HG02884 (cell line): ENCODE data around the gene TRPM2.
"Not testable (repeated sequence)": the region's sequence is repeated elsewhere in the genome, so short reads cannot be mapped to it uniquely, and the experiment has no call there.

Source experiments
- ATAC-seq: cut with Tn5 transposase; IDR thresholded peaks from one replicate; pipeline ENCODE4 v1.9.1; 2021; ENCODE audit warnings: mild to moderate bottlenecking, moderate library complexity; ENCODE audit not compliant: unreplicated experiment

Gene TRPM2

DNA sequence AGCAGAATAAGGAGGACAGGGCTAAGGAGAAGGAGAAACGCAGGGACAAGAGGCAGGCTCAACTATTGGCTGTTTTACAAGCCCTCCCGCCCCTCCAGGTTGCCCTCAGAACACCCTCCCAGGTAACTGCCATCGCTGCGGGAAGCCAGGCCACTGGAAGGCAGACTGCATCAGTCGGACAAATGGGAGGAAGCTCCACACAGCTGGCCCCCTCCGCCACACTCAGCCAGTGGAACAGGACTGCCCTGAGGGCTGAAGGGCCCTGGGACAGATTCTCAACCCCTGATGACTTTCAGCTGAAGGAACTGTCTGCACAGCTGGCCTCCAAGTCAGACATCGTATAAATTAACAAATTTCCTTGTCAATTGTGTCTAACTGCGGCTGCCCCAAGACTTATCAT, 123.7 kb downstream of the TRPM2 start:
- ATAC-seq = no peak

GRCh38 chr21:44477712-44478111, 124.3 kb downstream of the TRPM2 start:
- ATAC-seq = no peak

- ATAC-seq = no peak
These were observed 124.8 kb downstream of the TRPM2 start for GRCh38 chr21:44478124-44478800.

- no peak for ATAC-seq
These were observed 125.4 kb downstream of the TRPM2 start for GRCh38 chr21:44478801-44479167.

DNA sequence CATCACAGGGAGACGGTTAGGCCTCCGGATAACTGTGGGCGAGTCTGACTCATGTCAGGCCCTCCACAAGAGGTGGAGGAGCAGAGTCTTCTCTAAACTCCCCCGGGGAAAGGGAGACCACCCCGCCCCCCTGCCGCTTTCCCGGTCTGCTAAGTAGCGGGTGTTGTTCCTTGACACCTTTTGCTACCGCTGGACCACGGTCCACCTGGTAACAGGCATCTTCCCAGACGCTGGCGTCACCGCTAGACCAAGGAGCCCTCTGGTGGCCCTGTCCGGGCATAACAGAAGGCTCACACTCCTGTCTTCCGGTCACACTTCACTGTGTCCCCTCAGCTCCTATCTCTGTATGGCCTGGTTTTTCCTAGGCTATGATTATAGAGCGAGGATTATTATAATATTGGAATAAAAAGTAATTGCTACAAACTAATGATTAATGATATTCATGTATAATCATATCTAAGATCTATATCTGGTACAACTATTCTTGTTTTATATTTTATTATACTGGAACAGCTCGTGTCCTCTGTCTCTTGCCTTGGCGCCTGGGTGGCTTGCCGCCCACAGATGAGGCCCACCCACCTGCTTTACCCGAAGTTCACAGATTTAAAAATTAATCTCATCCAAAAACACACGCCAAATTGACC, 126.3 kb downstream of the TRPM2 start:
- ATAC-seq = not testable (repeated sequence)

GRCh38 chr21:44480200-44481053, 127.0 kb downstream of the TRPM2 start:
- ATAC-seq = no peak

- no peak for ATAC-seq
These were observed 129.3 kb downstream of the TRPM2 start for GRCh38 chr21:44482581-44483287.

- ATAC-seq = no peak
These were observed 130.1 kb downstream of the TRPM2 start for GRCh38 chr21:44483288-44484237.

- no peak for ATAC-seq
These were observed 131.3 kb downstream of the TRPM2 start for GRCh38 chr21:44484498-44485253.

GRCh38 chr21:44485254-44485793, 131.9 kb downstream of the TRPM2 start:
- ATAC-seq = no peak

DNA sequence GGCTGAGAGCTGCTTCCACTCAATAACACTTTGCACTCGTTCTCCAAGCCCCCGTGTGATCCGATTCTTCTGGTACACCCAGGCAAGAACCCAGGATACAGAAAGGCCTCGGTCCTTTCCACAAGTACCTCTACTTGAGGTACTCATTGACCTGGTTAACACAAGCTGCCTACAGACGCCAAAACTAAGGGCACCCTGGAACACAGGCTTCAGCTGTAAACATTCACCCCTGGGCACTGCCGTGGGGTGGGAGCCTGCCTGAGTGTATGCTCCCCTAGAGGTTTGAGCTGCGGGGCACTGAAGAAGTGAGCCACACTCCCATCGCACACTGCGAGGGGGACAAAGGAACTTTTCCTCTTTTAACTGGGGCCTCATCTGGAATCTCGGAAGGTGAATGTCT, 132.4 kb downstream of the TRPM2 start:
- no peak for ATAC-seq

DNA sequence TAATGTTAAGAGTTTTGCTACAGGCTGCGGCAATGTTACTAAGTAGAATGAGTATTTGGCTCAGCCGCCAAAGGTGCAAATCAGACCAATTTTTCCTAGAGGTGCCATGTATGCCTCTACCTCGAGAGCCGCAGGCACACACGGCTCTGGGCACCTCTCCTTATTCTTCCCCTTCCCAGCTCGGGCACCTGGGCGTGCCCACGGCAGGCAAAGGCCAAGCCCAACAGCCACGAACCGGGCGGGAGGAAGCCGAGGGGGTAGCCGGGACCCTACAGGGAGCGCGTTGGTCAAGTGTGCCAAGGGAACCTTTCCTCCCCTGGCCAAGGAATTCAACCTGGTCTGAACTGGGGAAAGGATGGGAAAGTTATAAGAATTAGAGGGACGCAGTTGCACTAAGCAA, 132.9 kb downstream of the TRPM2 start:
- no peak for ATAC-seq

DNA sequence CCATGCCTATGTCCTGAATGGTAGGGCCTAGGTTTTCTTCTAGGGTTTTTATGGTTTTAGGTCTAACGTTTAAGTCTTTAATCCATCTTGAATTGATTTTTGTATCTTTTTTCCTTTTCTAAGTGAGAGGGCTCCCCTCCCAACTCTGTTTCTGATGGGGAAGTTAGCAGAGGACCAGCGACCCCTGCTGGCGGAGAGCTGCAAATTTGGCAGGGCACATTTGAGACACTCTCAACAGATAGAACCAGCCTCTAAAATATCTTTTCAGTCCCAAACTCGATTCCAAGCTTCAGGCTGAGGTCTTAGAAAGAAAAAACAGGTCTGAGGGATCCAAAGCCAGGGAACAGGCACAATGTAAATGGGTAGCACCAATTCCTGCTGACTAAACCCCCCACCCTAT, 134.4 kb downstream of the TRPM2 start:
- ATAC-seq = no peak

DNA sequence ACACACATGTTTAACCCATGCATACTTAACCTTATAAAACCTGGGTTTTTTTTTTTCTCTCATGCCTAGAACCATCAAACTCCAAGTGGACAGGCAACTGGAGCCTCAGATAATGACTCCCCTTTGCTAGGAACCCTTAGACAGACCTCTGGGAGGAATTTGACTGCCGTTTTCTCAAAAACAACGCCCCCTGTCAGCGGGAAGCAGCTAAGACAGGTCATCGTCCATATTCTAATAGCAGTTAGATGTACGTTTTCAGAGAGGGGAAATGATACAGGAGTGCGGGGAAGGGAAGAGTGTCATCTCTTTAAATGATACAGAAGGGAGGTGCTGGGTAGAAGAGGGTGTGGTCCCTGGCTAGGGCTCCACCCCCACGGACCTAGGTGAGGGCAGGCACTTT, 136.5 kb downstream of the TRPM2 start:
- no peak for ATAC-seq

DNA sequence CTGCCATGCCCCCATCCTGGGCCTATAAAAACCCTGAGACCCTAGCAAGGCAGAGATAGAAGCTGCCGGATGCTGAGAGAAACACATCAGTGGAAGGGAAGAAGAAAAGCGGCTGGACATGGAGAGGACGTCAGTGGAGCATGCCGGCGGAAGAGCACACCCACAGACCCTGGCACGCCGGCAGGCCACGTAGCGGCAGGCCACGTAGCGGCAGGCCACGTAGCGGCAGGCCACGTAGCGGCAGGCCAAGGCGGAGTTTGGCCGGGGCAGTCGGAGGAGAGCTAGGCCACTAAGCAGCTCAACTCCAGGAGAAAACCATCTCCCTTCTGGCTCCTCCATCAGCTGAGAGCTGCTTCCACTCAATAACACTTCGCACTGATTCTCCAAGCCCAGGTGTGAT, 137.0 kb downstream of the TRPM2 start:
- ATAC-seq = no peak

DNA sequence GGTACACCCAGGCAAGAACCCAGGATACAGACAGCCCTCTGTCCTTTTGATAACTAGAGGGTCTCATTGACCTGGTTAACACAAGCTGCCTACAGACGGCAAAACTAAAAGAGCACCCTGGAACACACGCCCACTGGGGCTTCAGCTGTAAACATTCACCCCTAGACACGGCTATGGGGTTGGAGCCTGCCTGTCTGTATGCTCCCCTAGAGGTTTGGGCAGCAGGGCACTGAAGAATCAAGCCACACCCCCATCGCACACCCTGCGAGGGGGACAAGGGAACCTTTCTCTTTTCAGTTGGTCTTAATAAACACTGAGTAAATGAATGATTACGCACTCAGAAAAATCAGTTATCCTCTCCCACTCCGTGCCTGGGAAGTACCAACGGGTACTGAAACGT, 137.4 kb downstream of the TRPM2 start:
- ATAC-seq = no peak
